DND-41 (cell line): ENCODE measurements around the gene GPC5.
A peak's percentile ranks its signal among the peaks of the same experiment; 100 is the strongest.

Experiments used
- ATAC-seq: fragments of 200-7000 bp; cut with Tn5 transposase; 3 replicates; pipeline ENCODE4 v1.9.1; 2021; ENCODE audit warnings: low read depth; ENCODE audit not compliant: insufficient read depth
- DNase-seq: peaks from one replicate; pipeline ENCODE4 v3.0.0-alpha.2; 2020
- H2AFZ ChIP-seq: 2 replicates; pipeline ENCODE4 v1.6.0; 2012; ENCODE audit warnings: low read depth, low read length
- H3K27ac ChIP-seq: 2 replicates; pipeline ENCODE4 v1.5.1; 2012; ENCODE audit warnings: low read length, inconsistent platforms
- H3K27me3 ChIP-seq: fragments of 200-600 bp; sonication (generic); 2 replicates; pipeline ENCODE4 v1.6.0; 2012; ENCODE audit warnings: low read length, mild to moderate bottlenecking, inconsistent platforms; ENCODE audit not compliant: insufficient read depth, poor library complexity
- H3K36me3 ChIP-seq: 2 replicates; pipeline ENCODE4 v1.5.1; 2012; ENCODE audit warnings: low read length, inconsistent platforms; ENCODE audit not compliant: insufficient read depth
- H3K4me1 ChIP-seq: 2 replicates; pipeline ENCODE4 v1.5.1; 2012; ENCODE audit warnings: mild to moderate bottlenecking, low read length; ENCODE audit not compliant: insufficient read depth
- H3K4me2 ChIP-seq: 2 replicates; pipeline ENCODE4 v1.6.0; 2012; ENCODE audit warnings: mild to moderate bottlenecking, moderate library complexity, low read length, inconsistent platforms; ENCODE audit not compliant: insufficient read depth
- H3K4me3 ChIP-seq, 2 experiments: fragments of 200-600 bp in 1 of 2; shearing (Covaris generic) in 1 of 2; 2 replicates each; pipeline ENCODE4 v1.5.1; 2012 to 2016; ENCODE audit warnings: inconsistent platforms in 2 of 2, low read length in 2 of 2, mild to moderate bottlenecking in 2 of 2, low read depth in 1 of 2, moderate library complexity in 1 of 2
- H3K79me2 ChIP-seq: 2 replicates; pipeline ENCODE4 v1.6.0; 2012; ENCODE audit warnings: low read length, inconsistent platforms; ENCODE audit not compliant: insufficient read depth
- H3K9ac ChIP-seq: 2 replicates; pipeline ENCODE4 v1.6.0; 2012; ENCODE audit warnings: low read depth, mild to moderate bottlenecking, inconsistent platforms, low read length, moderate library complexity
- H3K9me3 ChIP-seq: 2 replicates; pipeline ENCODE4 v1.5.1; 2012; ENCODE audit warnings: low read length, moderate library complexity, mild to moderate bottlenecking, inconsistent platforms; ENCODE audit not compliant: insufficient read depth, severe bottlenecking
- H4K20me1 ChIP-seq: 2 replicates; pipeline ENCODE4 v1.6.0; 2012; ENCODE audit warnings: low read length; ENCODE audit not compliant: insufficient read depth
- CTCF ChIP-seq: IDR thresholded peaks from 2 replicates; pipeline ENCODE4 v1.5.1; 2012; ENCODE audit warnings: borderline replicate concordance, low read length, moderate library complexity, mild to moderate bottlenecking; ENCODE audit not compliant: poor library complexity, severe bottlenecking; ENCODE audit errors: extremely low read depth
- EZH2 ChIP-seq: IDR thresholded peaks from 3 replicates; pipeline ENCODE4 v1.6.1; 2012; ENCODE audit warnings: borderline replicate concordance, low read depth, mild to moderate bottlenecking, moderate library complexity, low read length, inconsistent platforms; ENCODE audit not compliant: severe bottlenecking

The GPC5 gene

DNA sequence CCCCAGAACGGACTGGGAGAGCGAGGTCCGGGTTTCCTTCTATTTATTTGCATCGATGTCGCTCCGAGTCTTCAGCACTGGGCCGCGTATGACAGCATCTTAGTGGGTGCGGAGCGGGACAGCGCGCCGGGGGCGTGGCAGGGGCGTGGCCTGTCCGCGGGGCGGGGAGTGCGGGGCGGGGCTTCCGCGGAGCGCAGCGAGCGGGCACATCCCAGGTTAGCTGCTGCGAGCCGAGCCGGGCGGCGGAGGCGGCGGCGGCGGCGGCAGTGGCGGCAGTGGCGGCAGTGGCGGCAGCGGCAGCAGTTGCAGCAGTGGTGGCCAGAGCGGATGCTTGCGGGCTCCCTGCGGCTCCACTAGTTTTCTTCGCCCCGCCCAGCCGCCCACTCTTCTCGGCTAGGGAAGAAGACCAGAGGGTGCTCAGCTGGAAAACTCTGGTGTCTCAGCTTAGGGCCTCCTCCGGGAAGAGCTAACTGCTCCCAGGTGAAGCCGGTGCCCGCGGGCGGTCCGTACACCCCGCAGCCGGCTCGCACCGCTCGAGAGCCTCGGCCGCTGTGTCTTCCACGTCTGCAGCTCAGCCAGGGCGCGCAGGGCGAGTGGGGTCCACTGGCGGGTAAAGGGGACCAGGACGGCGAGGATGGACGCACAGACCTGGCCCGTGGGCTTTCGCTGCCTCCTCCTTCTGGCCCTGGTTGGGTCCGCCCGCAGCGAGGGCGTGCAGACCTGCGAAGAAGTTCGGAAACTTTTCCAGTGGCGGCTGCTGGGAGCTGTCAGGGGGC is at the start of gene GPC5:
Gene GPC5 (plus strand): TSS at position 209 of the 776 bp plus-strand sequence.
- no peaks in the 10 kb centered on the region for H3K9me3 ChIP-seq
- no peaks in the 10 kb centered on the region for H3K36me3 ChIP-seq
- DNase-seq (no peak), ATAC-seq (no peak)
- no peaks in the 10 kb centered on the region for H3K4me1 ChIP-seq
- no peak within 1 kb of the TSS for H2AFZ ChIP-seq
- no peak within 1 kb of the TSS for H3K4me3 ChIP-seq
- no peaks in the 10 kb centered on the region for H4K20me1 ChIP-seq
- H3K9ac ChIP-seq, result no peak within 1 kb of the TSS
- H3K4me2 ChIP-seq, result no peak within 1 kb of the TSS
- TF ChIP-seq EZH2 (no peak), CTCF (no peak)
- H3K27ac ChIP-seq, result no peak within 1 kb of the TSS
- peaks cover 6% of the 10 kb centered on the region for H3K27me3 ChIP-seq
- no peaks in the 10 kb centered on the region for H3K79me2 ChIP-seq

- no peaks in the 10 kb centered on the region for H3K9me3 ChIP-seq
- ATAC-seq (peak; percentile 47), DNase-seq (peak; percentile 92)
- H3K4me2 ChIP-seq, result peak overlapping the region; percentile 82
- peak overlapping the region; percentile 94 for H3K27ac ChIP-seq
- H3K4me3 ChIP-seq, result peak overlapping the region; percentile 95 to 97
- H3K27me3 ChIP-seq, result no peaks in the 10 kb centered on the region
- H3K36me3 ChIP-seq, result peaks cover 51% of the 10 kb centered on the region
- peaks cover 52% of the 10 kb centered on the region for H3K4me1 ChIP-seq
- H2AFZ ChIP-seq, result peak overlapping the region; percentile 60
- peak overlapping the region; percentile 99 for H3K9ac ChIP-seq
- TF ChIP-seq EZH2 (no peak), CTCF (peak; percentile 94)
- H4K20me1 ChIP-seq, result peaks cover 51% of the 10 kb centered on the region
- peaks cover 65% of the 10 kb centered on the region for H3K79me2 ChIP-seq
Measured at GRCh38 chr13:91348906-91349435, 49.5 kb upstream of the GPC5 start.

- H3K9ac ChIP-seq, result peak overlapping the region; percentile 99
- no peaks in the 10 kb centered on the region for H3K27me3 ChIP-seq
- H3K4me2 ChIP-seq, result peak overlapping the region; percentile 82
- peak; percentile 10 for DNase-seq
- peaks cover 64% of the 10 kb centered on the region for H3K36me3 ChIP-seq
- H4K20me1 ChIP-seq, result peaks cover 61% of the 10 kb centered on the region
- no peaks in the 10 kb centered on the region for H3K9me3 ChIP-seq
- peaks cover 52% of the 10 kb centered on the region for H3K4me1 ChIP-seq
- no peak for ATAC-seq
- peak overlapping the region; percentile 95 to 97 for H3K4me3 ChIP-seq
- peak overlapping the region; percentile 94 for H3K27ac ChIP-seq
- peaks cover 73% of the 10 kb centered on the region for H3K79me2 ChIP-seq
- H2AFZ ChIP-seq, result no peak overlapping the region
- no peak for TF ChIP-seq EZH2
- TF ChIP-seq CTCF, result no peak
Measured at GRCh38 chr13:91349992-91350911, 48.2 kb upstream of the GPC5 start.
